Stimulated activated CD8-positive, alpha-beta memory T cell treated with anti-CD3 and anti-CD28 coated beads, Interleukin-12 subunit alpha, Interleukin-12 subunit beta, amount 100 ng/mL, for 24 hours (primary cell): ENCODE measurements around the gene EPHX1.

Source experiments
- DNase-seq: peaks from one replicate; pipeline ENCODE4 v3.0.0-alpha.2; 2020; ENCODE audit errors: extremely low read depth

The EPHX1 gene

GRCh38 chr1:225842788-225843425 is 33.0 kb downstream of the EPHX1 start:
- DNase-seq = no peak

- no peak for DNase-seq
These were observed 33.5 kb downstream of the EPHX1 start for GRCh38 chr1:225843426-225843795.

- DNase-seq = no peak
These were observed 34.5 kb downstream of the EPHX1 start for GRCh38 chr1:225844236-225845061.

GRCh38 chr1:225845097-225845496 is 35.2 kb downstream of the EPHX1 start:
- no peak for DNase-seq

GRCh38 chr1:225845571-225846259 is 35.8 kb downstream of the EPHX1 start:
- DNase-seq = no peak

- DNase-seq = no peak
These were observed 36.7 kb downstream of the EPHX1 start for GRCh38 chr1:225846331-225847310.

GRCh38 chr1:225847610-225848009 is 37.7 kb downstream of the EPHX1 start:
- no peak for DNase-seq

GRCh38 chr1:225848030-225848955 is 38.4 kb downstream of the EPHX1 start:
- no peak for DNase-seq

- no peak for DNase-seq
These were observed 40.0 kb downstream of the EPHX1 start for GRCh38 chr1:225849925-225850324.

- no peak for DNase-seq
These were observed 40.4 kb downstream of the EPHX1 start for GRCh38 chr1:225850370-225850769.

- no peak for DNase-seq
These were observed 41.9 kb downstream of the EPHX1 start for GRCh38 chr1:225851805-225852204.

- DNase-seq = no peak
These were observed 42.6 kb downstream of the EPHX1 start for GRCh38 chr1:225852413-225853124.

GRCh38 chr1:225853441-225853840 is 43.5 kb downstream of the EPHX1 start:
- no peak for DNase-seq

- no peak for DNase-seq
These were observed 45.8 kb downstream of the EPHX1 start for GRCh38 chr1:225855503-225856300.

- no peak for DNase-seq
These were observed 47.3 kb downstream of the EPHX1 start for GRCh38 chr1:225857256-225857655.

- DNase-seq = no peak
These were observed 49.2 kb downstream of the EPHX1 start for GRCh38 chr1:225859151-225859550.

GRCh38 chr1:225860107-225860506 is 50.2 kb downstream of the EPHX1 start:
- DNase-seq = no peak

- DNase-seq = no peak
These were observed 51.0 kb downstream of the EPHX1 start for GRCh38 chr1:225860876-225861441.
